HEK293T (cell line): ENCODE measurements around the gene CHCHD5.
"Not testable (repeated sequence)": the region's sequence is repeated elsewhere in the genome, so short reads cannot be mapped to it uniquely, and the experiment has no call there.

Experiments
- ARNT ChIP-seq: fragments of 450-650 bp; IDR thresholded peaks from 2 replicates; pipeline ENCODE4 v1.6.1; 2017; ENCODE audit warnings: mild to moderate bottlenecking
- BHLHE40 ChIP-seq: fragments of 450-650 bp; IDR thresholded peaks from 2 replicates; pipeline ENCODE4 v1.6.1; 2016; ENCODE audit warnings: mild to moderate bottlenecking, moderate library complexity, borderline replicate concordance
- CTBP1 ChIP-seq: fragments of 450-650 bp; IDR thresholded peaks from 2 replicates; pipeline ENCODE4 v1.6.1; 2016; ENCODE audit warnings: borderline replicate concordance
- ELF4 ChIP-seq: fragments of 450-650 bp; IDR thresholded peaks from 2 replicates; pipeline ENCODE4 v1.6.1; 2017; ENCODE audit warnings: antibody characterized with exemption
- FOXA1 ChIP-seq: fragments of 450-650 bp; IDR thresholded peaks from 2 replicates; pipeline ENCODE4 v1.6.1; 2016; ENCODE audit warnings: mild to moderate bottlenecking
- FOXM1 ChIP-seq: fragments of 450-650 bp; IDR thresholded peaks from 2 replicates; pipeline ENCODE4 v1.6.1; 2017; ENCODE audit warnings: mild to moderate bottlenecking, borderline replicate concordance
- HDGF ChIP-seq: fragments of 450-650 bp; IDR thresholded peaks from 2 replicates; pipeline ENCODE4 v1.6.1; 2017; ENCODE audit warnings: antibody characterized with exemption, borderline replicate concordance
- L3MBTL2 ChIP-seq: fragments of 450-650 bp; conservative IDR thresholded peaks from 2 replicates; pipeline ENCODE4 v1.6.1; 2016; ENCODE audit warnings: mild to moderate bottlenecking
- LEF1 ChIP-seq: fragments of 450-650 bp; IDR thresholded peaks from 2 replicates; pipeline ENCODE4 v1.6.1; 2017; ENCODE audit warnings: mild to moderate bottlenecking, borderline replicate concordance
- NFRKB ChIP-seq: fragments of 450-650 bp; IDR thresholded peaks from 2 replicates; pipeline ENCODE4 v1.6.1; 2016; ENCODE audit warnings: mild to moderate bottlenecking, moderate library complexity
- SP1 ChIP-seq: fragments of 450-650 bp; IDR thresholded peaks from 2 replicates; pipeline ENCODE4 v1.6.1; 2017
- SUZ12 ChIP-seq: fragments of 450-650 bp; IDR thresholded peaks from 2 replicates; pipeline ENCODE4 v1.6.1; 2016; ENCODE audit warnings: mild to moderate bottlenecking
- TARDBP ChIP-seq: fragments of 450-650 bp; IDR thresholded peaks from 2 replicates; pipeline ENCODE4 v1.6.1; 2016
- TF ChIP-seq, protein P1 (sequence below): fragments of 450-650 bp; IDR thresholded peaks from 2 replicates; pipeline ENCODE4 v1.6.1; 2016

DNA sequence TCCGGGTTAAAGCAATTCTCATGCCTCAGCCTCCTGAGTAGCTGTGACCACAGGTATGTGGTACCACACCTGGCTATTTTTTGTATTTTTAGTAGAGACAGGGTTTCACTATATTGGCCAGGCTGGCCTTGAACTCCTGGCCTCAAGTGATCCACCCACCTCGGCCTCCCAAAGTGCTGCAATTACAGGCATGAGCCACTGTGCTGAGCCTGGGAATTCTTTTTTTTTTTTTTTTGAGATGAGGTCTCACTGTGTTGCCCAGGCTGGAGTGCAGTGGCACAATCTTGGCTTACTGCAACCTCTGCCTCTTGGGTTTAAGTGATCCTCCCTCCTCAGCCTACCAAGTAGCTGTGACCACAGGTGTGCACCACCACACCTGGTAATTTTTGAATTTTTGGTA, 31.4 kb downstream of the CHCHD5 start:
- not testable (repeated sequence) for TF ChIP-seq SUZ12, BHLHE40, CTBP1, TARDBP, FOXA1, NFRKB, FOXM1, SP1, HDGF, L3MBTL2, ARNT, LEF1, ELF4
- TF ChIP-seq, protein P1, sequence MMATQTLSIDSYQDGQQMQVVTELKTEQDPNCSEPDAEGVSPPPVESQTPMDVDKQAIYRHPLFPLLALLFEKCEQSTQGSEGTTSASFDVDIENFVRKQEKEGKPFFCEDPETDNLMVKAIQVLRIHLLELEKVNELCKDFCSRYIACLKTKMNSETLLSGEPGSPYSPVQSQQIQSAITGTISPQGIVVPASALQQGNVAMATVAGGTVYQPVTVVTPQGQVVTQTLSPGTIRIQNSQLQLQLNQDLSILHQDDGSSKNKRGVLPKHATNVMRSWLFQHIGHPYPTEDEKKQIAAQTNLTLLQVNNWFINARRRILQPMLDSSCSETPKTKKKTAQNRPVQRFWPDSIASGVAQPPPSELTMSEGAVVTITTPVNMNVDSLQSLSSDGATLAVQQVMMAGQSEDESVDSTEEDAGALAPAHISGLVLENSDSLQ: not testable (repeated sequence)
